ENCODE data around the gene EFEMP1.

Gene EFEMP1, protein sequence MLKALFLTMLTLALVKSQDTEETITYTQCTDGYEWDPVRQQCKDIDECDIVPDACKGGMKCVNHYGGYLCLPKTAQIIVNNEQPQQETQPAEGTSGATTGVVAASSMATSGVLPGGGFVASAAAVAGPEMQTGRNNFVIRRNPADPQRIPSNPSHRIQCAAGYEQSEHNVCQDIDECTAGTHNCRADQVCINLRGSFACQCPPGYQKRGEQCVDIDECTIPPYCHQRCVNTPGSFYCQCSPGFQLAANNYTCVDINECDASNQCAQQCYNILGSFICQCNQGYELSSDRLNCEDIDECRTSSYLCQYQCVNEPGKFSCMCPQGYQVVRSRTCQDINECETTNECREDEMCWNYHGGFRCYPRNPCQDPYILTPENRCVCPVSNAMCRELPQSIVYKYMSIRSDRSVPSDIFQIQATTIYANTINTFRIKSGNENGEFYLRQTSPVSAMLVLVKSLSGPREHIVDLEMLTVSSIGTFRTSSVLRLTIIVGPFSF

GRCh38 chr2:55923091-55923981, at the start of gene EFEMP1:
TSS of gene EFEMP1 (minus strand) at chr2:55923782. CDS start at chr2:55922440, 1,342 bp downstream.
- H3K4me3 ChIP-seq (ENCODE audit: control insufficient read depth, low read depth, low read length): peak within 1 kb of the TSS; percentile 83
- no peak for DNase-seq (ENCODE audit: low read depth)
- TF ChIP-seq, protein P1, sequence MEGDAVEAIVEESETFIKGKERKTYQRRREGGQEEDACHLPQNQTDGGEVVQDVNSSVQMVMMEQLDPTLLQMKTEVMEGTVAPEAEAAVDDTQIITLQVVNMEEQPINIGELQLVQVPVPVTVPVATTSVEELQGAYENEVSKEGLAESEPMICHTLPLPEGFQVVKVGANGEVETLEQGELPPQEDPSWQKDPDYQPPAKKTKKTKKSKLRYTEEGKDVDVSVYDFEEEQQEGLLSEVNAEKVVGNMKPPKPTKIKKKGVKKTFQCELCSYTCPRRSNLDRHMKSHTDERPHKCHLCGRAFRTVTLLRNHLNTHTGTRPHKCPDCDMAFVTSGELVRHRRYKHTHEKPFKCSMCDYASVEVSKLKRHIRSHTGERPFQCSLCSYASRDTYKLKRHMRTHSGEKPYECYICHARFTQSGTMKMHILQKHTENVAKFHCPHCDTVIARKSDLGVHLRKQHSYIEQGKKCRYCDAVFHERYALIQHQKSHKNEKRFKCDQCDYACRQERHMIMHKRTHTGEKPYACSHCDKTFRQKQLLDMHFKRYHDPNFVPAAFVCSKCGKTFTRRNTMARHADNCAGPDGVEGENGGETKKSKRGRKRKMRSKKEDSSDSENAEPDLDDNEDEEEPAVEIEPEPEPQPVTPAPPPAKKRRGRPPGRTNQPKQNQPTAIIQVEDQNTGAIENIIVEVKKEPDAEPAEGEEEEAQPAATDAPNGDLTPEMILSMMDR (IDR thresholded peaks at IDR 0.05; ENCODE audit: control insufficient read depth, insufficient read depth, low read depth, low read length, missing control alignments): no peak

DNA sequence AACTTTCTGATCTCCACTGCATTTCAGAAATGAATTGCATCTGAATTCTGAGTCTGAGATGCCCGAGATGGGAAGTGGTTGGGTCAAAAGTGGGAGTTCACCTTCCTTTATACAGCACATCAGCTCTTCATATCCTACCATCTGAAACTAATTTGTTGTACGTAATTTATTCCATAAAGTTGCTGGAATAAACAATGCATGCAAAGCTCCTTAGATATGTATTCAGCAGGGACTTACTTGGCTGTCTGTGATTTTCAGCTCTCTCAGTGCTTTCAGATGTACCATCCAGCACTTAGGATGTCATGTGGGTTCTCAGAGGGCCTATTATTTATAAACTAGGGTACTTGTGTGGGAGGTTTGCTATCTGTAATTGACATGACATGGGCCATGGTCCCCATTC, 46.9 kb upstream of the EFEMP1 start:
- H3K4me3 ChIP-seq (ENCODE audit: control insufficient read depth, low read depth, low read length): no peak overlapping the region
- DNase-seq (ENCODE audit: low read depth): no peak
- TF ChIP-seq, protein P1 (IDR thresholded peaks at IDR 0.05; ENCODE audit: control insufficient read depth, insufficient read depth, low read depth, low read length, missing control alignments): no peak

DNA sequence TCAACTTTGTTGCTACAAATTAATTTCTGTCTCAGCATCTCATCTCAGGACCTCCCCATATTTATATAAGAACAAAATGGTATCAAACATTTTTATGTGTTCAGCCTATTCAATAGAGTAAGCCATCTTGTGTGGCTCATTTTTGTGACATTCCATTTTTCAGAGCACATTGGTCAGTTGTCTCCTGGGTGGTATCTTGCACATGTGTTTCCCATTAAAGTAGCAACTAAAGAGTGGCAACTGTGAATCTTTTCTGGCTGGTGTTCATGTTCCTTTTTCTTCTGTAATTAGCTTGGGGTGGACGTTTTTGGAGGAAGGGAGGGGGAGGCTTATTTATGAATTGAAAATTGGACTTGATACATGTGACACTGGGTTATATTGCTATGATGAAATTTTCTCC, 45.4 kb upstream of the EFEMP1 start:
- H3K4me3 ChIP-seq (ENCODE audit: control insufficient read depth, low read depth, low read length): no peak overlapping the region
- DNase-seq (ENCODE audit: low read depth): no peak
- TF ChIP-seq, protein P1 (IDR thresholded peaks at IDR 0.05; ENCODE audit: control insufficient read depth, insufficient read depth, low read depth, low read length, missing control alignments): no peak

- no peak for DNase-seq (ENCODE audit: low read depth)
- TF ChIP-seq, protein P1 (IDR thresholded peaks at IDR 0.05; ENCODE audit: control insufficient read depth, insufficient read depth, low read depth, low read length, missing control alignments): no peak
- H3K4me3 ChIP-seq (ENCODE audit: control insufficient read depth, low read depth, low read length): no peak overlapping the region
These were observed 43.0 kb upstream of the EFEMP1 start for GRCh38 chr2:55966401-55967118.

DNA sequence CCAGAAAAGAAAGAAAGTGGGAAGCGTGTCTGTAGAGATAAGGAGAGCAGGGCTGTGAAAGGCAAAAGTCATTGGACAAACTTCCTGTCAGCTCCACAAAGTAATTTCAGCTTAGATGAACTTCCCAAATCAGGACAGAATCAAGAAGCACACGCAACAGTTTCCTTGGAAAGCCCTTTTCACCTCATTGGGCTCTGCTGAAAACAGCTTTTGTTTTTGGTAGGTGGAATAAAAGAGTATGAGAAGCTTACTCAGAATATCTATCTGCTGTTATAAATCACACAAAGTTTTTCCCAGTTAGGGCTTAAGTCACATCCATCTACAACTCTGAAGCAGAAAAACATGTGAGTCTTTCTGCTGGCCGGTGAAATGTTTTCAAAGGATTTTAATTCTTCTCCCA, 42.4 kb upstream of the EFEMP1 start:
- H3K4me3 ChIP-seq (ENCODE audit: control insufficient read depth, low read depth, low read length): no peak overlapping the region
- no peak for DNase-seq (ENCODE audit: low read depth)
- TF ChIP-seq, protein P1 (IDR thresholded peaks at IDR 0.05; ENCODE audit: control insufficient read depth, insufficient read depth, low read depth, low read length, missing control alignments): no peak

DNA sequence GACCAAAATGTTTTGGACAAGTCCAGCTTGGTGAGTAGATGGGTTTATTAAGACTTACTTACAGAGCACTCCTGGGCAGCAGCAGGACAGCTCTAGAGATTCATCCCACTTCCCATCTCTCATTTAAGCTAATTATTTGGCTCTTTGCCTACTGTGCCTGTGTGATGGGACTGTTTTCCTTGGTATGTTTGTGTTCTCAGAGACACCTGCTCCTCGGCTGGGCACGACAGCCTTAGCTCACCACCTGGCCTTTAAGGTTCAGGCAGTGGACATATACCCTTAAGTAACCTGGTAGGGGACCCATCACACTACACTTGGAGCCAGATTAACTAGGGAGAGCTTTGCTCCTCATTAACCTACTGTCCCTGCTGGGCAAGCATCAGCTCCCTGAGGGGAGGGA, 41.7 kb upstream of the EFEMP1 start:
- H3K4me3 ChIP-seq (ENCODE audit: control insufficient read depth, low read depth, low read length): no peak overlapping the region
- DNase-seq (ENCODE audit: low read depth): no peak
- TF ChIP-seq, protein P1 (IDR thresholded peaks at IDR 0.05; ENCODE audit: control insufficient read depth, insufficient read depth, low read depth, low read length, missing control alignments): no peak
